B cell (primary cell): ENCODE data around the gene MRPL24.

Experiments used
- CTCF ChIP-seq: fragments of 200-600 bp; IDR thresholded peaks from one replicate; pipeline ENCODE4 v1.8.0; 2022; ENCODE audit warnings: antibody characterized with exemption, mild to moderate bottlenecking
- EZH2 ChIP-seq: IDR thresholded peaks from 2 replicates; pipeline ENCODE4 v1.6.1; 2012; ENCODE audit warnings: borderline replicate concordance, low read depth, mild to moderate bottlenecking, moderate library complexity, low read length; ENCODE audit not compliant: insufficient read depth, poor library complexity, severe bottlenecking

GRCh38 chr1:156773607-156774006, 32.7 kb upstream of the MRPL24 start:
- TF ChIP-seq EZH2 (no peak), CTCF (no peak)
